GM03348 (cell line): ENCODE results near the gene COL4A6.
"Not testable (repeated sequence)": the region's sequence is repeated elsewhere in the genome, so short reads cannot be mapped to it uniquely, and the experiment has no call there.

Experiments used
- DNase-seq: peaks from one replicate; pipeline ENCODE4 v3.0.0; 2012; ENCODE audit warnings: low spot score

Gene COL4A6

GRCh38 chrX:108399418-108400165, 38.6 kb downstream of the COL4A6 start:
- no peak for DNase-seq

- peak; percentile 1 for DNase-seq
These were observed 40.4 kb downstream of the COL4A6 start for GRCh38 chrX:108397627-108398391.

- DNase-seq, result no peak
These were observed 41.2 kb downstream of the COL4A6 start for GRCh38 chrX:108396986-108397385.

GRCh38 chrX:108396188-108396891, 41.9 kb downstream of the COL4A6 start:
- no peak for DNase-seq

GRCh38 chrX:108390976-108391717, 47.1 kb downstream of the COL4A6 start:
- DNase-seq, result not testable (repeated sequence)

- DNase-seq, result no peak
These were observed 53.4 kb downstream of the COL4A6 start for GRCh38 chrX:108384783-108385182.

GRCh38 chrX:108380222-108380621, 58.0 kb downstream of the COL4A6 start:
- no peak for DNase-seq

- not testable (repeated sequence) for DNase-seq
These were observed 61.4 kb downstream of the COL4A6 start for GRCh38 chrX:108376821-108377220.

- not testable (repeated sequence) for DNase-seq
These were observed 62.6 kb downstream of the COL4A6 start for GRCh38 chrX:108375591-108375990.

GRCh38 chrX:108366644-108367406, 71.4 kb downstream of the COL4A6 start:
- no peak for DNase-seq

- DNase-seq, result no peak
These were observed 76.2 kb downstream of the COL4A6 start for GRCh38 chrX:108362026-108362425.

GRCh38 chrX:108361316-108361715, 76.9 kb downstream of the COL4A6 start:
- no peak for DNase-seq

GRCh38 chrX:108359806-108360602, 78.2 kb downstream of the COL4A6 start:
- DNase-seq, result no peak

- no peak for DNase-seq
These were observed 84.8 kb downstream of the COL4A6 start for GRCh38 chrX:108353452-108353851.

- no peak for DNase-seq
These were observed 89.0 kb downstream of the COL4A6 start for GRCh38 chrX:108349210-108349609.

GRCh38 chrX:108348525-108348924, 89.7 kb downstream of the COL4A6 start:
- DNase-seq, result no peak

- DNase-seq, result no peak
These were observed 90.4 kb downstream of the COL4A6 start for GRCh38 chrX:108347800-108348199.

GRCh38 chrX:108344216-108344615, 94.0 kb downstream of the COL4A6 start:
- DNase-seq, result no peak

- no peak for DNase-seq
These were observed 96.3 kb downstream of the COL4A6 start for GRCh38 chrX:108341947-108342346.

GRCh38 chrX:108332281-108332680, 105.9 kb downstream of the COL4A6 start:
- no peak for DNase-seq
